Endodermal cell (in vitro differentiated cells): ENCODE measurements around the gene KDM2A. TPM values are rescaled to one million over a fixed set of nuclear protein-coding genes. Genes with fewer than 3 reads are reported as not detected.

Experiments
- DNase-seq: peaks from one replicate; pipeline ENCODE4 v3.0.0-alpha.2; 2017
- H3K27ac ChIP-seq: 2 replicates; pipeline ENCODE4 v1.5.1; 2013; ENCODE audit warnings: mild to moderate bottlenecking, low read depth, low read length, moderate library complexity
- H3K27me3 ChIP-seq: 2 replicates; pipeline ENCODE4 v1.6.1; 2013; ENCODE audit warnings: mild to moderate bottlenecking, low read length, moderate library complexity; ENCODE audit not compliant: insufficient read depth, control insufficient read depth, poor library complexity, severe bottlenecking
- H3K36me3 ChIP-seq: 2 replicates; pipeline ENCODE4 v1.7.0; 2013; ENCODE audit warnings: mild to moderate bottlenecking, low read length, moderate library complexity; ENCODE audit not compliant: control insufficient read depth, insufficient read depth
- H3K4me1 ChIP-seq: one replicate; pipeline ENCODE4 v1.7.0; 2013; ENCODE audit warnings: low read length; ENCODE audit not compliant: control insufficient read depth, insufficient read depth
- H3K4me3 ChIP-seq: 2 replicates; pipeline ENCODE4 v1.5.1; 2013; ENCODE audit warnings: mild to moderate bottlenecking, low read length, moderate library complexity
- H3K9ac ChIP-seq: 2 replicates; pipeline ENCODE4 v1.6.1; 2013; ENCODE audit warnings: mild to moderate bottlenecking, low read length, moderate library complexity; ENCODE audit not compliant: poor library complexity, severe bottlenecking; ENCODE audit errors: extremely low read depth
- H3K9me3 ChIP-seq: 2 replicates; pipeline ENCODE4 v1.6.1; 2013; ENCODE audit warnings: mild to moderate bottlenecking, low read length, moderate library complexity; ENCODE audit not compliant: control insufficient read depth
- H3K27ac Mint-ChIP-seq: 2 replicates; pipeline ENCODE4 v1.8.0; 2020; ENCODE audit warnings: mixed read lengths
- H3K27me3 Mint-ChIP-seq: 2 replicates; pipeline ENCODE4 v1.8.0; 2021; ENCODE audit warnings: mild to moderate bottlenecking, mixed read lengths; ENCODE audit not compliant: insufficient read depth
- H3K36me3 Mint-ChIP-seq: 2 replicates; pipeline ENCODE4 v1.8.0; 2020; ENCODE audit warnings: low read depth, mixed read lengths
- H3K4me1 Mint-ChIP-seq: 2 replicates; pipeline ENCODE4 v1.8.0; 2020; ENCODE audit warnings: mixed read lengths
- H3K4me3 Mint-ChIP-seq: 2 replicates; pipeline ENCODE4 v1.8.0; 2020; ENCODE audit warnings: mild to moderate bottlenecking, moderate library complexity, mixed read lengths
- H3K9me3 Mint-ChIP-seq: 2 replicates; pipeline ENCODE4 v1.8.0; 2020; ENCODE audit warnings: mild to moderate bottlenecking, mixed read lengths
- WGBS, 2 experiments: methylation state at CpG; one replicate each; pipeline versions ENCODE4 v1.1.5 to v1.1.7; 2013; ENCODE audit warnings: missing lambda C conversion rate in 2 of 2, mixed read lengths in 1 of 2; ENCODE audit not compliant: insufficient coverage in 1 of 2, insufficient read length in 1 of 2; 5-methylcytosine and 5-hydroxymethylcytosine counted together
- total RNA-seq, 2 donors: library from RNA; stranded (reverse); fragmentation: NEBNext Ultra II Directional in 1 of 2; extraction: Animal tissue kit (Norgen Biotek cat#: 25700) in 1 of 2; gene quantifications; 2 replicates in 1 of 2; 3 replicates in 1 of 2; pipeline ENCODE4 v1.2.1, GENCODE V29; 2021
- TF ChIP-seq, protein P1 (sequence below): fragments of 200-600 bp; sonication (generic); conservative IDR thresholded peaks from 2 replicates; pipeline ENCODE4 v1.5.0; 2021; ENCODE audit warnings: antibody characterized with exemption, mild to moderate bottlenecking

Gene KDM2A
- total RNA-seq, 2 donors from 2014 or later, result 59.4 to 75.4 TPM

DNA sequence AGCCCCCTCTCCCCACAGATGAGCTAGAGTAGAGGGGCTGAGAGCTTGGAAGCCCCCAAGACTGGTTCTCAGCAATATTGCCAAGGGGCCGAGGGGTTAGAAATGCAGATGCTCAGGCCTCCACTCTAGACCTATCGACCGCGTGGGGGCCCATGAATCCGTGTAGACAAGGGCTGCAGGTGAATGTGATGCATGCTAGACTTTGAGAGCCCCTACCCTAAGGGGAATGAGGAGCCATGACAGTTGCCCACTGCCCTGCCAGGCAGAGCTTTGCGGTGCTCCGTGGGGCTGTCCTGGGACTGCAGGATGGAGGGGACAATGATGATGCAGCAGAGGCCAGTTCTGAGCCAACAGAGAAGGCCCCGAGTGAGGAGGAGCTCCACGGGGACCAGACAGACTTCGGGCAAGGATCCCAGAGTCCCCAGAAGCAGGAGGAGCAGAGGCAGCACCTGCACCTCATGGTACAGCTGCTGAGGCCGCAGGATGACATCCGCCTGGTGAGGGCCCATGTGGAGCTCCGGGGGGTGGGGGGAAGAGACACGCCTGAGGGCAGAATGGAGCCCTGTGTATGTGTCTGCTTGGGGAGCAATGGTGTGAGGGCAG lies 185.5 kb downstream of the KDM2A start:
- 86 to 92% methylated on average over 4 to 14 of the region's 14 CpGs for WGBS, 2 experiments

DNA sequence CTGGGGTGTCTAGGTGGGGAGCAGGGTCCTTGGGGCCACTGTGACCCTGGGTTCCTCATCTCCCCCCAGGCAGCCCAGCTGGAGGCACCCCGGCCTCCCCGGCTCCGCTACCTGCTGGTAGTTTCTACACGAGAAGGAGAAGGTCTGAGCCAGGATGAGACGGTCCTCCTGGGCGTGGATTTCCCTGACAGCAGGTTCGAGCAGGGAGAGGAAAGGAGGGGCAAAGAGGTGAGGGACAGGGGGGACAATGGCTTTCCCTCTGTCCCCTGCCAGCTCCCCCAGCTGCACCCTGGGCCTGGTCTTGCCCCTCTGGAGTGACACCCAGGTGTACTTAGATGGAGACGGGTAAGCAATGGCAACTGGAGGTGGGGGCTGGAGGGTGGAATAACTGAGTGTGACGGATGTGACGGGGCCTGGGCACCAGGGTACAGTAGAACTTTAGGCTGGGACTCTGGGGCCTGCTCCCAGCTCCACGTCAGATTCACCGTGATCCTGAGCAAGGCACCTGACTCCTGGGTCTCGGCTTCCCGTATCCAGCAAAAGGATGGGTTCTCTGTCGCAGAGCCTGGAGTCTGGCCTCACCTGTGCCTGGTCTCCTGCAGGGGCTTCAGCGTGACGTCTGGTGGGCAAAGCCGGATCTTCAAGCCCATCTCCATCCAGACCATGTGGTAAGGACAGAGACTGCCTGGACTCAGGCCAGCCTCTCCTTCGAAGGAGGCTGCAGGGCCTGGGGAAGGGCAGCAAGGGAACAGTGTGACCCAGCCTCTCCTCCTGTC lies 187.9 kb downstream of the KDM2A start:
- H3K36me3 Mint-ChIP-seq, result peaks cover 14% of the 10 kb centered on the region
- 91 to 93% methylated on average over 16 to 19 of the region's 19 CpGs for WGBS, 2 experiments

More for the DNA sequence above, 185.5 kb downstream of the KDM2A start:
- peak overlapping the region; percentile 78 for H3K4me3 ChIP-seq
- peaks cover 17% of the 10 kb centered on the region for H3K36me3 ChIP-seq
- peak overlapping the region; percentile 65 for H3K4me3 Mint-ChIP-seq
- peak; percentile 45 for DNase-seq
- H3K27ac ChIP-seq, result no peak overlapping the region
- peak overlapping the region; percentile 38 for H3K9ac ChIP-seq
- H3K27ac Mint-ChIP-seq, result no peak overlapping the region
- peaks cover 11% of the 10 kb centered on the region for H3K4me1 Mint-ChIP-seq
- peaks cover 20% of the 10 kb centered on the region for H3K36me3 Mint-ChIP-seq
- no peaks in the 10 kb centered on the region for H3K4me1 ChIP-seq
- H3K9me3 ChIP-seq, result no peaks in the 10 kb centered on the region
- H3K27me3 ChIP-seq, result no peaks in the 10 kb centered on the region
- H3K9me3 Mint-ChIP-seq, result no peaks in the 10 kb centered on the region
- H3K27me3 Mint-ChIP-seq, result peaks cover 2% of the 10 kb centered on the region
- TF ChIP-seq, protein P1, sequence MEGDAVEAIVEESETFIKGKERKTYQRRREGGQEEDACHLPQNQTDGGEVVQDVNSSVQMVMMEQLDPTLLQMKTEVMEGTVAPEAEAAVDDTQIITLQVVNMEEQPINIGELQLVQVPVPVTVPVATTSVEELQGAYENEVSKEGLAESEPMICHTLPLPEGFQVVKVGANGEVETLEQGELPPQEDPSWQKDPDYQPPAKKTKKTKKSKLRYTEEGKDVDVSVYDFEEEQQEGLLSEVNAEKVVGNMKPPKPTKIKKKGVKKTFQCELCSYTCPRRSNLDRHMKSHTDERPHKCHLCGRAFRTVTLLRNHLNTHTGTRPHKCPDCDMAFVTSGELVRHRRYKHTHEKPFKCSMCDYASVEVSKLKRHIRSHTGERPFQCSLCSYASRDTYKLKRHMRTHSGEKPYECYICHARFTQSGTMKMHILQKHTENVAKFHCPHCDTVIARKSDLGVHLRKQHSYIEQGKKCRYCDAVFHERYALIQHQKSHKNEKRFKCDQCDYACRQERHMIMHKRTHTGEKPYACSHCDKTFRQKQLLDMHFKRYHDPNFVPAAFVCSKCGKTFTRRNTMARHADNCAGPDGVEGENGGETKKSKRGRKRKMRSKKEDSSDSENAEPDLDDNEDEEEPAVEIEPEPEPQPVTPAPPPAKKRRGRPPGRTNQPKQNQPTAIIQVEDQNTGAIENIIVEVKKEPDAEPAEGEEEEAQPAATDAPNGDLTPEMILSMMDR, result no peak

DNA sequence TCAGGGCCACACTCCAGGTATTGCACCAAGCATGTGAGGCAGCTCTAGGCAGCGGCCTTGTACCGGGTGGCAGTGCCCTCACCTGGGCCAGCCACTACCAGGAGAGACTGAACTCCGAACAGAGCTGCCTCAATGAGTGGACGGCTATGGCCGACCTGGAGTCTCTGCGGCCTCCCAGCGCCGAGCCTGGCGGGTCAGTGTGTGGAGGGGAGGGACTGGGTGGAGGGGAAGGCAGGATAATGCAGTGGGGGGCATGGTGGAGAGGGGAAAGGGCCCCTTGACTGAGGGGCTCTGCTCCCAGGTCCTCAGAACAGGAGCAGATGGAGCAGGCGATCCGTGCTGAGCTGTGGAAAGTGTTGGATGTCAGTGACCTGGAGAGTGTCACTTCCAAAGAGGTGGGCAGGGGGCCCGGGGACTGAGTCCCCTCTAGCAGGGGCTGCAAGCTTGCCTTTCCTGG lies 188.5 kb downstream of the KDM2A start:
- peaks cover 2% of the 10 kb centered on the region for H3K27me3 Mint-ChIP-seq
- H3K4me3 Mint-ChIP-seq, result no peak overlapping the region
- peaks cover 14% of the 10 kb centered on the region for H3K36me3 Mint-ChIP-seq

More for the DNA sequence above, 187.9 kb downstream of the KDM2A start:
- H3K9me3 ChIP-seq, result no peaks in the 10 kb centered on the region
- H3K27me3 Mint-ChIP-seq, result peaks cover 2% of the 10 kb centered on the region
- no peaks in the 10 kb centered on the region for H3K27me3 ChIP-seq
- H3K4me1 ChIP-seq, result no peaks in the 10 kb centered on the region
- H3K9ac ChIP-seq, result no peak overlapping the region
- peaks cover 4% of the 10 kb centered on the region for H3K36me3 ChIP-seq
- DNase-seq, result peak; percentile 31
- H3K4me3 ChIP-seq, result no peak overlapping the region
- TF ChIP-seq, protein P1, result no peak
- no peak overlapping the region for H3K27ac ChIP-seq
- no peak overlapping the region for H3K27ac Mint-ChIP-seq
- no peak overlapping the region for H3K4me3 Mint-ChIP-seq
- H3K9me3 Mint-ChIP-seq, result no peaks in the 10 kb centered on the region
- peaks cover 9% of the 10 kb centered on the region for H3K4me1 Mint-ChIP-seq

More for the DNA sequence above, 188.5 kb downstream of the KDM2A start:
- no peaks in the 10 kb centered on the region for H3K27me3 ChIP-seq
- peaks cover 3% of the 10 kb centered on the region for H3K4me1 Mint-ChIP-seq
- no peaks in the 10 kb centered on the region for H3K4me1 ChIP-seq
- H3K9me3 ChIP-seq, result no peaks in the 10 kb centered on the region
- H3K36me3 ChIP-seq, result peaks cover 4% of the 10 kb centered on the region
- no peak overlapping the region for H3K4me3 ChIP-seq
- WGBS, 2 experiments, result 90 to 93% methylated on average over 8 to 12 of the region's 12 CpGs
- H3K27ac Mint-ChIP-seq, result no peak overlapping the region
- H3K9ac ChIP-seq, result no peak overlapping the region
- DNase-seq, result peak; percentile 31
- H3K27ac ChIP-seq, result no peak overlapping the region
- TF ChIP-seq, protein P1, result no peak
- H3K9me3 Mint-ChIP-seq, result no peaks in the 10 kb centered on the region

Other genes starting within 250 kb of the KDM2A start
- 10 to 100 TPM; 21.9 to 24.4 TPM for gene PC, start 160.9 kb upstream of the KDM2A start, total RNA-seq
- gene C11orf86, start 144.0 kb upstream of the KDM2A start, total RNA-seq, result not detected
- gene SYT12, start 96.1 kb upstream of the KDM2A start, total RNA-seq, result 1 to 10 TPM in 1 of 2 donors, under 1 TPM in 1; 0.91 to 1.1 TPM
- gene RHOD, start 62.4 kb upstream of the KDM2A start, total RNA-seq, result 10 to 100 TPM; 17.1 to 18.1 TPM
- gene GRK2, start 147.2 kb downstream of the KDM2A start, total RNA-seq, result 10 to 100 TPM; 58.0 to 61.7 TPM
- gene ANKRD13D, start 170.0 kb downstream of the KDM2A start, total RNA-seq, result 10 to 100 TPM; 56.6 to 58.6 TPM
- gene SSH3, start 184.3 kb downstream of the KDM2A start, total RNA-seq, result 10 to 100 TPM; 39.1 to 44.4 TPM
- gene POLD4, start 234.3 kb downstream of the KDM2A start, total RNA-seq, result 10 to 100 TPM; 40.7 to 47.6 TPM